K562 (cell line): ENCODE data around the gene VPS35. TPM values are rescaled to one million over a fixed set of nuclear protein-coding genes. Genes with fewer than 3 reads are reported as not detected.
"Not testable (repeated sequence)": the region's sequence is repeated elsewhere in the genome, so short reads cannot be mapped to it uniquely, and the experiment has no call there.

ENCODE experiments used
- ATAC-seq: fragments of 200-7000 bp; cut with Tn5 transposase; 3 replicates; pipeline ENCODE4 v1.9.1; 2020; ENCODE audit warnings: moderate library complexity
- BruUV-seq: library from RNA; stranded (reverse); fragments of 400-500 nt; replicated peaks from 2 replicates; lab custom pipeline; 2021; lab: Mats Ljungman, UMichigan
- CTCF ChIA-PET: fragments of 300-600 bp; formaldehyde crosslinking; extraction: SDS; loops from one replicate; lab custom pipeline; 2021; ENCODE audit warnings: low intra/inter-chr PET ratio; lab: Yijun Ruan, JAX
- POLR2A ChIA-PET: fragments of 300-600, 350-650 bp; sonication (Branson Sonifier 250); formaldehyde crosslinking; extraction: SDS; loops from one replicate; lab custom pipeline; 2021; ENCODE audit warnings: antibody characterized with exemption, inconsistent platforms; lab: Yijun Ruan, JAX
- DNase-seq, 4 experiments: peaks; one replicate each; pipeline versions ENCODE4 v3.0.0 to v3.0.0-alpha.2; 2011 to 2018; ENCODE audit warnings: low spot score in 3 of 4, mixed read lengths in 3 of 4; ENCODE audit errors: extremely low read depth in 1 of 4
- FAIRE-seq: peaks from 2 replicates; lab custom pipeline; 2011; peaks lifted over from hg19 to GRCh38; lab: Jason Lieb, UNC
- H2AFZ ChIP-seq: 2 replicates; pipeline ENCODE4 v1.6.0; 2011; ENCODE audit warnings: low read depth, low read length, control low read depth, inconsistent platforms
- H3K27ac ChIP-seq: fragments of 200-600 bp; 3 replicates; pipeline ENCODE4 v1.8.0; 2011; ENCODE audit warnings: low read depth, mild to moderate bottlenecking, control low read depth, inconsistent platforms, low read length, moderate library complexity, mixed read lengths; ENCODE audit errors: extremely low read depth
- H3K27me3 ChIP-seq, 2 experiments: fragments of 300-600 bp in 1 of 2; 2 replicates in 1 of 2; 3 replicates in 1 of 2; pipeline versions ENCODE4 v1.6.0 to v1.8.0; 2011; ENCODE audit warnings: inconsistent platforms in 2 of 2, low read length in 2 of 2, mild to moderate bottlenecking in 1 of 2, mixed read lengths in 1 of 2, moderate library complexity in 1 of 2; ENCODE audit not compliant: control insufficient read depth in 2 of 2, insufficient read depth in 2 of 2
- H3K36me3 ChIP-seq: fragments of 300-600 bp; 3 replicates; pipeline ENCODE4 v1.8.0; 2011; ENCODE audit warnings: mild to moderate bottlenecking, low read length, inconsistent platforms; ENCODE audit not compliant: control insufficient read depth, insufficient read depth
- H3K4me1 ChIP-seq, 2 experiments: fragments of 200-600 bp in 1 of 2; replicated peaks in 1 of 2; 2 replicates in 1 of 2; 3 replicates in 1 of 2; pipeline versions ENCODE4 v1.5.1 to v1.8.0; 2011; ENCODE audit warnings: inconsistent platforms in 2 of 2, low read length in 2 of 2, mild to moderate bottlenecking in 1 of 2, mixed read lengths in 1 of 2, moderate library complexity in 1 of 2; ENCODE audit not compliant: control insufficient read depth in 2 of 2, insufficient read depth in 2 of 2
- H3K4me2 ChIP-seq: 2 replicates; pipeline ENCODE4 v1.6.1; 2011; ENCODE audit warnings: low read length, control low read depth, inconsistent platforms, mixed read lengths; ENCODE audit not compliant: insufficient read depth
- H3K4me3 ChIP-seq: fragments of 200-600 bp; sonication (generic), shearing (Covaris generic); 2 replicates; pipeline ENCODE4 v1.5.1; 2016; ENCODE audit warnings: control low read depth, inconsistent platforms
- H3K79me2 ChIP-seq: fragments of 200-600 bp; 3 replicates; pipeline ENCODE4 v1.8.0; 2011; ENCODE audit warnings: low read length, inconsistent platforms; ENCODE audit not compliant: control insufficient read depth, insufficient read depth
- H3K9ac ChIP-seq, 2 experiments: 2 replicates each; pipeline versions ENCODE4 v1.6.0 to v1.6.1; 2011; ENCODE audit warnings: low read depth in 2 of 2, low read length in 2 of 2, control low read depth in 1 of 2, inconsistent platforms in 1 of 2, mild to moderate bottlenecking in 1 of 2, mixed read lengths in 1 of 2; ENCODE audit not compliant: insufficient read depth in 1 of 2
- H3K9me1 ChIP-seq: one replicate; pipeline ENCODE4 v1.6.0; 2011; ENCODE audit warnings: inconsistent platforms, mild to moderate bottlenecking, low read length, moderate library complexity; ENCODE audit not compliant: control insufficient read depth, insufficient read depth
- H3K9me3 ChIP-seq: replicated peaks from 2 replicates; pipeline ENCODE4 v1.5.1; 2011; ENCODE audit warnings: low read depth, low read length, inconsistent platforms; ENCODE audit not compliant: control insufficient read depth, insufficient read depth
- H4K20me1 ChIP-seq: replicated peaks from 2 replicates; pipeline ENCODE4 v1.6.1; 2011; ENCODE audit warnings: low read length, inconsistent platforms, mixed read lengths; ENCODE audit not compliant: control insufficient read depth, insufficient read depth
- C11orf30 ChIP-seq: fragments of 450-650 bp; IDR thresholded peaks from 2 replicates; pipeline ENCODE4 v1.6.1; 2016; ENCODE audit warnings: low read depth, mild to moderate bottlenecking
- CSDE1 ChIP-seq, 2 experiments: fragments of 450-650 bp; IDR thresholded peaks; 2 replicates each; pipeline ENCODE4 v1.6.1; 2016; ENCODE audit warnings: mild to moderate bottlenecking in 1 of 2
- CTCFL ChIP-seq: IDR thresholded peaks from 2 replicates; pipeline ENCODE4 v1.6.1; 2011; ENCODE audit warnings: borderline replicate concordance, low read depth, mild to moderate bottlenecking, moderate library complexity, low read length; ENCODE audit not compliant: insufficient read depth, poor library complexity, severe bottlenecking
- MAFK ChIP-seq: IDR thresholded peaks from 2 replicates; pipeline ENCODE4 v1.6.1; 2011; ENCODE audit warnings: low read length, improper control_type of control experiment
- NR2C2 ChIP-seq, 2 experiments: fragments of 200-800 bp in 1 of 2; sonication (Bioruptor generic) in 1 of 2; sonication (generic) in 1 of 2; formaldehyde crosslinking in 1 of 2; IDR thresholded peaks; 2 replicates each; pipeline versions ENCODE4 v1.6.1 to v1.8.0; 2016 to 2022; ENCODE audit warnings: mild to moderate bottlenecking in 1 of 2, missing compliant biosample characterization in 1 of 2, missing genetic modification characterization in 1 of 2, missing genetic modification reagents in 1 of 2
- SIN3B ChIP-seq: fragments of 450-650 bp; IDR thresholded peaks from 2 replicates; pipeline ENCODE4 v1.6.1; 2017; ENCODE audit warnings: low read depth, mild to moderate bottlenecking, moderate library complexity
- ZNF197 ChIP-seq: fragments of 200-800 bp; sonication (Bioruptor generic); IDR thresholded peaks from 2 replicates; pipeline ENCODE4 v1.6.1; 2016; ENCODE audit warnings: low read depth, missing genetic modification characterization, missing compliant biosample characterization
- ZNF764 ChIP-seq: fragments of 250-450 bp; sonication (Bioruptor Pico); IDR thresholded peaks from 2 replicates; pipeline ENCODE4 v1.4.0; 2020; ENCODE audit warnings: low read depth, mild to moderate bottlenecking, moderate library complexity
- ZNF77 ChIP-seq: fragments of 250-450 bp; sonication (Bioruptor Pico); IDR thresholded peaks from 2 replicates; pipeline ENCODE4 v1.5.0; 2020
- WGBS: fragments of 100-300 bp; shearing (Covaris generic); methylation state at CpG from one replicate; pipeline ENCODE4 v1.1.6; 2016; ENCODE audit warnings: low coverage, mixed read lengths; ENCODE audit not compliant: insufficient coverage; ENCODE audit errors: missing lambda C conversion rate; 5-methylcytosine and 5-hydroxymethylcytosine counted together
- in situ Hi-C: fragments of 300-500 bp; cut with MboI; formaldehyde crosslinking; loops from 4 replicates; pipeline ENCODE4 v1.15.0; 2018; ENCODE audit warnings: inconsistent platforms, mixed read lengths
- intact Hi-C: fragments of 100-400 bp; cut with micrococcal nuclease; formaldehyde crosslinking; loops from 2 replicates; pipeline ENCODE4 v1.14.2; 2022
- polyA plus RNA-seq, 8 experiments: library from polyadenylated mRNA; depleted of rRNA in 4 of 8; stranded (reverse) in 5 of 8; unstranded in 3 of 8; fragments of >200 nt; fragmentation: Nextera tagmentation in 2 of 8; fragmentation: Illumina TruSeq in 1 of 8; extraction: Ambion mirVana in 2 of 8; extraction: Trizol in 1 of 8; gene quantifications; 2 replicates each; pipeline versions ENCODE4 v1.2.1 to v1.2.3, GENCODE V29; 2011 to 2014; ENCODE audit warnings: inconsistent platforms in 1 of 8, missing spikeins in 1 of 8
- total RNA-seq, 7 experiments: library from RNA; depleted of rRNA in 6 of 7; stranded (reverse); fragments of >200 nt in 6 of 7; fragmentation: Illumina TruSeq in 2 of 7; extraction: Trizol in 2 of 7; gene quantifications; 2 replicates each; pipeline versions ENCODE4 v1.2.1 to v1.2.3, GENCODE V29; 2011 to 2021; ENCODE audit warnings: low replicate concordance in 1 of 7
- TF ChIP-seq, protein P1 (sequence below): sonication (generic); formaldehyde crosslinking; IDR thresholded peaks from 2 replicates; pipeline ENCODE4 v1.8.1; 2022; ENCODE audit warnings: missing genetic modification reagents
- TF ChIP-seq, protein P2 (sequence below), 2 experiments: fragments of 450-650 bp; conservative IDR thresholded peaks; 2 replicates each; pipeline ENCODE4 v1.6.1; 2017; ENCODE audit warnings: mild to moderate bottlenecking in 2 of 2, moderate library complexity in 2 of 2
- TF ChIP-seq, protein P3 (sequence below): fragments of 450-650 bp; IDR thresholded peaks from 2 replicates; pipeline ENCODE4 v1.7.1; 2018; ENCODE audit warnings: mild to moderate bottlenecking, low read depth; ENCODE audit not compliant: partially characterized antibody

VPS35 gene
- total and polyA plus RNA-seq, 9 of the 15 experiments (the other 6 are each of a cell fraction or from before 2014, with no cell fraction given) = 32.7 to 131 (median 66.2) TPM

- TF ChIP-seq MAFK (peak; percentile 62), ZNF197 (CRISPR knock-in tag) (no peak), NR2C2 (CRISPR knock-in tag; IDR thresholded peaks at IDR 0.05) (no peak), NR2C2 (tag; IDR thresholded peaks at IDR 0.05) (no peak), ZNF77 (CRISPR knock-in tag) (no peak), CSDE1 (IDR thresholded peaks at IDR 0.05) (no peak), C11orf30 (peak; percentile 78), ZNF764 (no peak), CTCFL (no peak), SIN3B (no peak)
- TF ChIP-seq, protein P1, sequence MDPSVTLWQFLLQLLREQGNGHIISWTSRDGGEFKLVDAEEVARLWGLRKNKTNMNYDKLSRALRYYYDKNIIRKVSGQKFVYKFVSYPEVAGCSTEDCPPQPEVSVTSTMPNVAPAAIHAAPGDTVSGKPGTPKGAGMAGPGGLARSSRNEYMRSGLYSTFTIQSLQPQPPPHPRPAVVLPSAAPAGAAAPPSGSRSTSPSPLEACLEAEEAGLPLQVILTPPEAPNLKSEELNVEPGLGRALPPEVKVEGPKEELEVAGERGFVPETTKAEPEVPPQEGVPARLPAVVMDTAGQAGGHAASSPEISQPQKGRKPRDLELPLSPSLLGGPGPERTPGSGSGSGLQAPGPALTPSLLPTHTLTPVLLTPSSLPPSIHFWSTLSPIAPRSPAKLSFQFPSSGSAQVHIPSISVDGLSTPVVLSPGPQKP = no peak
- TF ChIP-seq, protein P2, sequence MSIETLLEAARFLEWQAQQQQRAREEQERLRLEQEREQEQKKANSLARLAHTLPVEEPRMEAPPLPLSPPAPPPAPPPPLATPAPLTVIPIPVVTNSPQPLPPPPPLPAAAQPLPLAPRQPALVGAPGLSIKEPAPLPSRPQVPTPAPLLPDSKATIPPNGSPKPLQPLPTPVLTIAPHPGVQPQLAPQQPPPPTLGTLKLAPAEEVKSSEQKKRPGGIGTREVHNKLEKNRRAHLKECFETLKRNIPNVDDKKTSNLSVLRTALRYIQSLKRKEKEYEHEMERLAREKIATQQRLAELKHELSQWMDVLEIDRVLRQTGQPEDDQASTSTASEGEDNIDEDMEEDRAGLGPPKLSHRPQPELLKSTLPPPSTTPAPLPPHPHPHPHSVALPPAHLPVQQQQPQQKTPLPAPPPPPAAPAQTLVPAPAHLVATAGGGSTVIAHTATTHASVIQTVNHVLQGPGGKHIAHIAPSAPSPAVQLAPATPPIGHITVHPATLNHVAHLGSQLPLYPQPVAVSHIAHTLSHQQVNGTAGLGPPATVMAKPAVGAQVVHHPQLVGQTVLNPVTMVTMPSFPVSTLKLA (conservative IDR thresholded peaks at IDR 0.05) = 0 out of 4 replicates have a peak, but pooled peaks of 1 of the 2 experiments have one; percentile 27
- TF ChIP-seq, protein P3, sequence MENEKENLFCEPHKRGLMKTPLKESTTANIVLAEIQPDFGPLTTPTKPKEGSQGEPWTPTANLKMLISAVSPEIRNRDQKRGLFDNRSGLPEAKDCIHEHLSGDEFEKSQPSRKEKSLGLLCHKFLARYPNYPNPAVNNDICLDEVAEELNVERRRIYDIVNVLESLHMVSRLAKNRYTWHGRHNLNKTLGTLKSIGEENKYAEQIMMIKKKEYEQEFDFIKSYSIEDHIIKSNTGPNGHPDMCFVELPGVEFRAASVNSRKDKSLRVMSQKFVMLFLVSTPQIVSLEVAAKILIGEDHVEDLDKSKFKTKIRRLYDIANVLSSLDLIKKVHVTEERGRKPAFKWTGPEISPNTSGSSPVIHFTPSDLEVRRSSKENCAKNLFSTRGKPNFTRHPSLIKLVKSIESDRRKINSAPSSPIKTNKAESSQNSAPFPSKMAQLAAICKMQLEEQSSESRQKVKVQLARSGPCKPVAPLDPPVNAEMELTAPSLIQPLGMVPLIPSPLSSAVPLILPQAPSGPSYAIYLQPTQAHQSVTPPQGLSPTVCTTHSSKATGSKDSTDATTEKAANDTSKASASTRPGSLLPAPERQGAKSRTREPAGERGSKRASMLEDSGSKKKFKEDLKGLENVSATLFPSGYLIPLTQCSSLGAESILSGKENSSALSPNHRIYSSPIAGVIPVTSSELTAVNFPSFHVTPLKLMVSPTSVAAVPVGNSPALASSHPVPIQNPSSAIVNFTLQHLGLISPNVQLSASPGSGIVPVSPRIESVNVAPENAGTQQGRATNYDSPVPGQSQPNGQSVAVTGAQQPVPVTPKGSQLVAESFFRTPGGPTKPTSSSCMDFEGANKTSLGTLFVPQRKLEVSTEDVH = no peak
Observed at GRCh38 chr16:46686815-46687473, 2.0 kb downstream of the VPS35 start (continued).

DNA sequence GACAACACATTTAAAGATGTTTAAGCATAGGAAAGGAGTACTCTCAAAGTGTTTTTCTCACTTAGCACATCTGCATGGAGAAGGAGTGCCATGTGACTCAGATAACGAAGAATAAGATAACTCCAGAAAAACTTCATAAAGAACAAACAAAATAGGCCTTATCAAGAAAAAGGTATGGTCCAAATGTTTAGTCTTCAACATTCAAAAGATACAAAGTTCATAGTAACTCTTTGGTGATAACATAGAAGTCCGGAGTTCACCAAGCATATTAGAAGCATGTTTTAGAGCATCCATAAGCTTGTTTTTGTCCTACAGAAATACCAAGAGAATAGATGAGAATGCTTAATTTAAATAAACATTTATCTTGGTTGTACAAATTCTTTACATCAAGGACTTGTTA, 7.1 kb downstream of the VPS35 start:
- POLR2A ChIA-PET = interaction anchor here (1.5 kb wide), 1 partner anchor 8 kb away, joined by 4 read pairs; no protein-coding TSS in a partner anchor

More for the DNA sequence above, 7.1 kb downstream of the VPS35 start:
- Histone ChIP-seq H3K36me3 (peaks cover 49% of the 10 kb centered on the region; the same call in 2 of the 3 replicates), H3K79me2 (peaks cover 49% of the 10 kb centered on the region)
- ATAC-seq, H3K4me3 ChIP-seq, H3K4me2 ChIP-seq, CTCF ChIA-PET, H3K27ac ChIP-seq, H3K9ac ChIP-seq, in situ Hi-C loops, H3K27me3 ChIP-seq, H3K9me3 ChIP-seq, FAIRE-seq, intact Hi-C loops, H2AFZ ChIP-seq, H3K4me1 ChIP-seq, H4K20me1 ChIP-seq, DNase-seq, H3K9me1 ChIP-seq, BruUV-seq: not testable (repeated sequence)
- 8% methylated on average over 2 of the region's 2 CpGs for WGBS
